Testis (tissue), 2 donors: Measurements from ENCODE around the gene CDON.

Experiments
- CTCF ChIP-seq, 3 experiments: fragments of 450-650 bp in 2 of 3; fragments of 200-600 bp in 1 of 3; sonication (generic) in 1 of 3; IDR thresholded peaks; one replicate each; pipeline ENCODE4 v1.5.1; 2016 to 2019; ENCODE audit warnings: antibody characterized with exemption in 3 of 3, mild to moderate bottlenecking in 2 of 3, moderate library complexity in 1 of 3
- POLR2A ChIP-seq: fragments of 450-650 bp; IDR thresholded peaks from one replicate; pipeline ENCODE4 v1.6.1; 2017; ENCODE audit warnings: antibody characterized with exemption, mild to moderate bottlenecking, moderate library complexity

DNA sequence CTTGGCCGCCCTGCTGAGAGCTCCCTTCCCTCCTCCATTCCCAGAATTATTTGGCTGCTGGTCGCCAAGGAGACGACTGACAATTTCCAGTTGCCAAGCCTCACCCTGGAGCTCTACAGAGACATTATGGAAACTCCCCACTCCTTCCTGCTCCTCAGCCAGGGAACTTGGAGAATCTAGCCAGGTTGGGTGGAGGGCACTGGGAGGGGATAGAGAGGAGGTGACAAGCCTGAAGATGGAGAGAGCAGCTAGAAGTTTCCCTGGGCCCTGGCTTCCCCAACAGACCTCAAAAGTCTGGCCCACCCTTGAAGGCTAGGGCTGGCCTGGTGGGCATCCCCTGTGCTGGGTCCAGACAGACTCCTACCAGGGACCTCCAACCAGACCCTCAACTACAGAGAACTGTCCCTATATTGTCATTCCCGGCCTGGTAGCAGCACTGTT, 123.6 kb downstream of the CDON start:
- TF ChIP-seq CTCF (IDR thresholded peaks at IDR 0.05) (no peak), POLR2A (no peak)
